ENCODE results near the gene NOD2.

- TF ChIP-seq CTCF (conservative IDR thresholded peaks at IDR 0.05; ENCODE audit: low read depth in 2 of 2) (no peak), POLR2AphosphoS5 (IDR thresholded peaks at IDR 0.05; ENCODE audit: low read depth) (no peak), STAT1 (IDR thresholded peaks at IDR 0.05; ENCODE audit: unreplicated experiment) (no peak), EZH2 (IDR thresholded peaks at IDR 0.05; ENCODE audit: low read depth, unreplicated experiment) (no peak)
These were observed 4.7 kb downstream of the NOD2 start for GRCh38 chr16:50697881-50698767.
